NCI-H2107 treated with DMSO at 0.1 percent for 48 hours (cell line): ENCODE results near the gene MTIF2.
A peak's percentile ranks its signal among the peaks of the same experiment; 100 is the strongest.
"Not testable (repeated sequence)": the region's sequence is repeated elsewhere in the genome, so short reads cannot be mapped to it uniquely, and the experiment has no call there.

Experiments
- DNase-seq: peaks from one replicate; lab custom pipeline; 2025; ENCODE audit not compliant: unreplicated experiment; lab: John Stamatoyannopoulos, UW

MTIF2 gene, protein sequence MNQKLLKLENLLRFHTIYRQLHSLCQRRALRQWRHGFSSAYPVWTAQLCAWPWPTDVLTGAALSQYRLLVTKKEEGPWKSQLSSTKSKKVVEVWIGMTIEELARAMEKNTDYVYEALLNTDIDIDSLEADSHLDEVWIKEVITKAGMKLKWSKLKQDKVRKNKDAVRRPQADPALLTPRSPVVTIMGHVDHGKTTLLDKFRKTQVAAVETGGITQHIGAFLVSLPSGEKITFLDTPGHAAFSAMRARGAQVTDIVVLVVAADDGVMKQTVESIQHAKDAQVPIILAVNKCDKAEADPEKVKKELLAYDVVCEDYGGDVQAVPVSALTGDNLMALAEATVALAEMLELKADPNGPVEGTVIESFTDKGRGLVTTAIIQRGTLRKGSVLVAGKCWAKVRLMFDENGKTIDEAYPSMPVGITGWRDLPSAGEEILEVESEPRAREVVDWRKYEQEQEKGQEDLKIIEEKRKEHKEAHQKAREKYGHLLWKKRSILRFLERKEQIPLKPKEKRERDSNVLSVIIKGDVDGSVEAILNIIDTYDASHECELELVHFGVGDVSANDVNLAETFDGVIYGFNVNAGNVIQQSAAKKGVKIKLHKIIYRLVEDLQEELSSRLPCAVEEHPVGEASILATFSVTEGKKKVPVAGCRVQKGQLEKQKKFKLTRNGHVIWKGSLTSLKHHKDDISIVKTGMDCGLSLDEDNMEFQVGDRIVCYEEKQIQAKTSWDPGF

DNA sequence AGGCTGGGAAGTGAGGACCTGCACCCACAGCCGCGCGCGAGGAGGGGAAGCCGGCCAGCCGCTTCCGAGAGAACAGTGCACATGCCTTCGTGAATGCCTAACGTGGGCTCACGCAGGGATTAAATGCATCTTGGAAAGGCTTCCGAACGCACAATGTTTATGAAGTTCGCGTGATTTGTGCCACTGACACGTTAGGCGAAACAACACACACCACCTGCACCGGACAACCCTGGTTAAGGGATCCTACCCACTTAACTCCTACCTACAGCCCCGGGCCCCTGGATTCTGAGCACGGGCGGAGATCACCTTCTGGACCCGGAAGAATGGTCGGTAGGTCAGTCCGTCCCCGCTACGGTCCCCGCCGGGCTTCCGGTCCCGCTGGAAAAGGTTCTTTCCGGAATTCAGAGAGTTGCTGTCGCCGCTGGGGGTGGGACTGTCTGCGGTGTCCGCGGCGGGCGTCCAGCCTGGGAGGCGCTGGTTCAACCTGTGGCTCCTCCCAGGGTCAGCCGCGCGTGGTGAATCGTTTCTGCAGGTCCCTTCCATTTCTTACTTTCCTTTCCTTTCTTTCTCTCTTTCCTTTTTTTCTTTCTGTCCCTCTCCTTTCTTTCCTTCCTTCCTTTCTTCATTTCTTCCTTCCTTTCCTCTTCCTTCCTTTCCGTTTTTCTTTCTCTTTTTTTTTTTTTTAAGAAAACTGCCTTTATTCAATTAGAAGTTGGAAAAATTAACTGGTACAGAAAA is at the start of gene MTIF2:
Gene MTIF2 (minus strand): TSS at position 325 of the 738 bp plus-strand sequence. CDS start 5,373 bp downstream, outside the sequence.
- DNase-seq: peak; percentile 78

DNA sequence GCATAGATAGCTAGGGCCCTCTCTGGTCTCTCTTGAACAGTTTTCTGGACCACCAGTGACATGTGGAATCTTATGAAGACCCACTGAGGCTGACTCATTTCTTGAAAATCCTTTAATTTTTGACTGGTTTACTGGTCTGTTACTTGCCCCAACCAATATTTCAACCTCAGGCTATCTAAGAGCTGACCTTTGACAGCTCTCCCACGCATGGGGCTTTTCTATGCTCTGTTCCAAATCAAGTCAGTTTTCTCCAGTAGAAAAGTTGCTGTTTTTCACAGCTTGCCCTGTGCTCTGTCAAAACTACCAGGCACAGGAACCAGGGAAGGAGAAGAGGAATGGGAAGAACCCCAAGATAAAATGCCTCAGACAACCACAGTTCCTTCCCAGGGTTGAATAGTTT is 46.0 kb upstream of the MTIF2 start:
- no peak for DNase-seq

DNA sequence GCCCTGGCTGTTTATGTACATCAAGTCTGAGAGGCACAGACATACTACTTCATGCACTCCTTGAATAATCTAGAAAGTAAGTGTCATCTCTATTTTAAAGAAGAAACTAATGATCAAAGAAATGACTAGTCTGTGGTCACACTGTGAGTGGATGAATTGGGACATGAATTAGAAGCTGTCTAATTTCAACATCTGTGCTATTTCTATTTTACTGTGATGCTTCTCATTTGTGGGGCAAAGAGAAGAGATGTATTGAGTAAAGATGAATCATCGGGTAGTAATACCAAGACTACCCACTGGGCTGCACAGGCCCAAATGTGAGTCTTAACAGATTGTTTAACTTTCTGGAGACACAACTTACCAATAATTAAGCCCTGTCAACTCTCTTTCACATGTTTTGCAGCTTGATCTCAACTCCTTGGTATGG is 42.4 kb upstream of the MTIF2 start:
- DNase-seq: no peak

DNA sequence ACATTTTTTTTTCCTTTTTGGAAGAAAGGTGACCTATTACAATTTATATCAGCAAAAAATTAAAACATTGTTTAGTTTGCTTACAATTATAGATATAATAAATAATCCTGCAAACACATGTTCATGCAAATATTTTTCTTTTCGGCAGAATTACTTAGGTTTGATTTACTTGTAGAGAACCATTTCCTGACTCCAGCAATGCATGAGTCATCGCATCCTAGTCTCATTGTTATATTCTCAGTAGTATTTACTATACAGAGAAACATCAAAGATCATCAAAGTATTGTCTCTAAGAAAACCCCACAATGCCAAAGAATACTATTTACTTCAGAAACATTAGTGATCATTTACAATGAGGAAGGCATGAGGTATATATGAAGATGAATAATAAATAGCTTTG is 40.4 kb upstream of the MTIF2 start:
- no peak for DNase-seq

DNA sequence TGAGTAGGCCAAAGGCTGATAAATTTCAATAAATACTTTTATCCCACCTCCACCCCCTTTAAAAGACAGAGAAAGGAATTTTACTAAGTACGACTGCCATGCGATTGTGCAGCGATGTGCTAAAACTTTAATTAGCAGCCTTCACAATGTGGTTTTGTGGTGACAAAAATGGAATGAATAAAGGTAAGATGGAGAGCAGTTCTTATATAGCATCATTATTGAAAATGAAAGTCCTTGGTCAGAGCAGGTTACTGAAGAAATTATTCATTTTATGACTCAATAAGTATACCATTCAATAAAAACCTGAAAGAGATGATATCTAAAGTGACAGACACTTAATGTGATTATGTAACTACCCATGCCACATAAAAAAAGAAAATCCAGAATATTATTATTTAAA is 33.2 kb upstream of the MTIF2 start:
- DNase-seq: no peak

DNA sequence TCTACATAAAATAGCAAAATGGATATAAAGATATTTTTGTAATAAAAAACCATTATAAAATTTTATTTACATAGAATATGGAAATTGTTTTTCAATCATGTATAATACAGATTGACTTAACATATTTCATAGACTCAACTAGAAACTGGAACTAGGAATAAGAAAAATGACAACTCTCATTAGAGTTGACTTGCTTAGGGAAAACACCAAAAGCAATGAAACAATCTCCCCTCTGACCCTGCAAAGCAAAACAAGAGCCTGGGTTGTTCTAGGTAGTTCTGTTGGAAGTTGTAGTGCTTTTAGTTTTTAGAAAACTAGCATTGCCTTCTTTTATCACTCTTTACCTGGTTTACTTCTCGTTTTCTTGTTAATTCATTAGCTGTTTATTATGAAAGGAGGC is 32.2 kb upstream of the MTIF2 start:
- DNase-seq: no peak

DNA sequence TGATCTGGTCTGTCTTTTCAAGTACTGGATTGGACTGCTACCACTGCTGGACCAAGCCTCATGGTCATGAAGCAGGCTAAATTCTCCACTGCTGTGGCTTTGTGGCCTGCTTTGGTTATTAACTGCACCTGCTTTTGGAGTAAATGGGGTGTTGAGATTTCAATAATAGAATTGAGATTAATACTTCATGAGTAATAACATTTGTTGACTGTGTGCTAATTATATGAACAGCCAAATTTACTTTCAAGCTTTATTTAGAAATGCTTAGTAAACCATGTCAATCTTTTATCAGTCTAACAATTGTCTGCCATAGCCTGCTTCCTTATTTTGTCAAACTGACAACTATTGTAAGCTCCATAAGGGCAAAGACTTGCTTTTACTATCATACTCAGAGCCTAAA is 27.4 kb upstream of the MTIF2 start:
- DNase-seq: no peak

DNA sequence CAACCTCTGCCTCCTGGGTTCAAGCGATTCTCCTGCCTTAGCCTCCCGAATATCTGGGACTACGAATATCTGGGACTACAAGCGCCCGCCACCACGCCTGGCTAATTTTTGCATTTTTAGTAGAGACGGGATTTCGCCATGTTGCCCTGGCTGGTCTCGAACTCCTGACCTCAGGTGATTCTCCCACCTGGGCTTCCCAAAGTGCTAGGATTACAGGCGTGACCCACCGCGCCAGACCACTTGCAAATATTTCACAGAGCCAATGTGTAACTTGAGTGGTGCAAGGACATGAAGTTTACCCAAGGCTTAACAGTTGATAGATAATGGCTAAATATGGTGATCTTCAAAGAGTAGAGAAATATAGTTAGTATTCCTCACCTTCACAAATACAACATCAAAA is 14.1 kb upstream of the MTIF2 start:
- no peak for DNase-seq

DNA sequence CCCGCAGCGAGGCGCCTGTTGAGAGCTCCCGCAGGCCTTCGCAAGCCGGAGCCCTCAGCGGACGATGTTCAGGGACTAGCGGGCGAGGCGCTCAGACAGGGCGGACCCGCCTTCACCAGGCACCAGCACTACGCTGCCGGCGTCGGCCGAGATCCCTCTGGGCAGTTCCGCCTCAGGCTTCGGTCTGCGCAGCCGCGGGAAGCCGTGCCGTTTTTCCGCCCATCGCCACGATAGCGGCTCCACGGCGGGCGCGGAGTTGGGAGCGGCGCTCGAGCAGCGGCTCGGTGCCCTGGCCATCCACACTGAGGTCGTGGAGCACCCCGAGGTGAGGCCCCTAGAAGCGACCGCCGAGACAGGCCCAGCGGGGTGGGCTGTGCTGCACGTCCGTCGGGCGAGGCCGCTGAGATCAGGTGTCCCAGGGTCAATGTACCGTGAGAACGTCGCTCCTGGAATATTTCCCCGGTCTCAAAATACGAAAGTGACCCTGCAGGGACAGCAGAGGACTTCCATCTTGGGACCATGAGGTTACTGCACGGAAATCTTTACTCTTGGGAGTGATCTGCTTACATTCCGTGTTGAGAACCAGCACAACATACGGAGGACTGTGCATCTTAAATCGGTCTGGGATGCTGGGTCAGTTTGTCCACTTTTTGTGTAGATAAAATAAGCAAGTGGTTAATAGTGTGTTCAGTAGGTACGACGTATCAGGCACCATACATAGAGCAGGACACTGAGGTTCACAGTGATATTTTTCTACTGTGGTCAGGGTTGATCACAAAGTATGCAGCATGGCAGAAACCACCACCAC is 13.3 kb upstream of the MTIF2 start:
- DNase-seq: peak; percentile 43

DNA sequence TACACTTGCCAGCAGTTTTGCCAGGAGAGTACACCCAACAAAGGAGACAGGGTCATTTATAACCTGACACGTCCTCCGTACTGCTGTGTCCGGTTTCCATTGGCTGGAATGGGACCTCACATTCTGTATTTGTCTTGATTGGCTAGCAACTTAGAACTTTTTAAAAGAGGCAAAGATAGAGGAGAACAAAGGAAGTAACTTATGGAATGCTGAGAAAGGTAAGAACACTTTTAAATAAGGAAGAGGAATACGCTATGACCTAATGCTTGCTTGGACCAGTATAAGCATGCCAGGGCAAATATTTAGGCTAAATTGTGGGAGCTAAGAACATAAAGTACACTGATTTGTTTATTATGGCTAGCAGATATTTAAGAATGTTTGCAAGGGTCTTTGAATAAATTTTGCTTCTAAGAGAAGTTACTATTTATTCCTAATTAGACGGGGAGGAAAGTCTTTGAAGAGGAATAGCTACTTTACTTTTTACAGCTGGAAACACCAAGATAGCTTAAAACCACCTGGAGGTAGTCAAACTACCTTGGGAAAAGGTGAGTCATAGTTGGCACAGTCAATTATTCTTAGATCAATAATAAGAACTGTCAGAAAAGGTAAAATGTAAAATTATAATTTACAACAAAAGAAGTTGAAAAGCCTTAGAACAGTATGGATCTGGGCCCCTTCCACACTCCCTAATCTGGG is 12.0 kb upstream of the MTIF2 start:
- DNase-seq: not testable (repeated sequence)

DNA sequence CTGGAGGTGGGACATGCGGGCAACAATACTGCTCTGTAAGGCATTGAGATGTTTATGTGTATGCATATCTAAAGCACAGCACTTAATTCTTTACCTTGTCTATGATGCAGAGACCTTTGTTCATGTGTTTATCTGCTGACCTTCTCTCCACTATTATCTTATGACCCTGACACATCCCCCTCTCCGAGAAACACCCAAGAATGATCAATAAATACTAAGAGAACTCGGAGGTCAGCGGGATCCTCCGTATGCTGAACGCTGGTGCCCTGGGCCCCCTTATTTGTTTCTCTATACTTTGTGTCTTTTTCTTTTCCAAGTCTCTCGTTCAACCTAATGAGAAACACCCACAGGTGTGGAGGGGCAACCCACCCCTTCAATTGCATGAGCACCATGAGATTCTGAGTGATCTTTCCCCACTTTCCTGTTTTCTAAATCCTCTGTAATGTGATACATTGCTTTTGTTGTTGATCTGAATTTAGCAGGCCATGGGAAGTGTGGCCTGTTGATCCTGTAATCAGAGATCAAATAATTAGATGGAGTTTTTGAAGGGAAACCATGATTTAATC is 10.9 kb upstream of the MTIF2 start:
- DNase-seq: not testable (repeated sequence)

DNA sequence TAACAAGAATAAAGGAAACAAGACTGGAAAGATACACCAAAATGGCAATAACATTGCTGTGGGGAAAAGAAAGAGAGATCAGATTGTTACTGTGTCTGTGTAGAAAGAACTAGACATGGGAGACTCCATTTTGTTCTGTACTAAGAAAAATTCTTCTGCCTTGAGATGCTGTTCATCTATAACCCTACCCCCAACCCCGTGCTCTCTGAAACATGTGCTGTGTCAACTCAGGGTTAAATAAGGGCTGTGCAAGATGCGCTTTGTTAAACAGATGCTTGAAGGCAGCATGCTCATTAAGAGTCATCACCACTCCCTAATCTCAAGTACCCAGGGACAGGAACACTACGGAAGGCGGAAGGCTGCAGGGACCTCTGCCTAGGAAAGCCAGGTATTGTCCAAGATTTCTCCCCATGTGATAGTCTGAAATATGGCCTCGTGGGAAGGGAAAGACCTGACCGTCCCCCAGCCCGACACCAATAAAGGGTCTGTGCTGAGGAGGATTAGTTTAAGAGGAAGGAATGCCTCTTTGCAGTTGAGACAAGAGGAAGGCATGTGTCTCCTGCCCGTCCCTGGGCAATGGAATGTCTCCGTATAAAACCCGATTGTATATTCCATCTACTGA is 10.3 kb upstream of the MTIF2 start:
- not testable (repeated sequence) for DNase-seq

DNA sequence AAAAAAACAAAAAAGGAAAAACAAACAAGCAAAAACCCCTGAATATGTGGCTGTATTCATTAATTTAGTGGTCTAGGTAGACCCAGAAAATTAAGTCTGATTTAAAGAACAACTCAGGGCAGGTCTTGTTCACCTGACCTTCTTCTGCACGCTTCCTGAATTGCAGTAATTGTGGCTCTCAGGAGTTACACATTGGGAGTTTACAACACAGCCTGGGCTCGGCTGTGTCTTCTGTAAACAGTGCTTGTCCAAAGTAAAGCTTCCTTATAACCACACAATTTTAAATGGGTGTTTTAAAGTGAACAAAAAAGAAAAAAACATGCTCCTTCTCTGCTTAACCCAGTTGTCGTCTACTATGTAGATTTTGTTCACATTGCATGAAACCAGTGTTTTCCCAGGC is 8.3 kb upstream of the MTIF2 start:
- DNase-seq: no peak

DNA sequence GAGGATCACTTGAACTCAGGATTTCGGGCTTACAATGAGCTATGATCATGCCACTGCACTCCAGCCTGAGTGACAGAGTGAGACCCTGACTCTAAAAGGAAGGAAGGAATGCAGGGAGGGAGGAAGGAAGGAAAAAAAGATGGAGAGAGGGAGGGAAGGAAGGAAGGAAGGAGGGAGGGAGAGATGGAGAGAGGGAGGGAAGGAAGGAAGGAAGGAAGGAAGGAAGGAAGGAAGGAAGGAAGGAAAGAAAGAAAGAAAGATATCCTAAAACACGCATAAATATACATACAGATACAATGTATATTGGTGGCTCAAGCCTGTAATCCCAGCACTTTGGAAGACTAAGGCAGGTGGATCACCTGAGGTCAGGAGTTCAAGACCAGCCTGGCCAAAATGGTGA is 5.3 kb upstream of the MTIF2 start:
- not testable (repeated sequence) for DNase-seq

DNA sequence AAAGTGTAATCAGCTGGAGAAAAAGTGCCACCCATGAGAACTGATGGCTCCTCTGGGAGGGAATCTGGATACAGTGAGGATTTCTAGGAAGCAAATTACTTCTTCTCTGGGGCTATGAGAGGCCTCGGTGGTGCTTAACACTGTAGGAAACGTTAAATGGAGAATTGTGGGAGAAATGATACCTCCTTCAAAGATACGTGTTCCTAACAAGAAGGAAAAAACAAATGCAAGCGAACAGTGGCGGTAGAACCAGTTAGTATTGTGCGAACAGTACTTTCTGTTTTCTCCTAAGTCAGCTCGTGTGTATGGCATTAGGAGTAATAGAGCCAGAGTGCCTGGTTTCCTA is 587 bp upstream of the MTIF2 start:
- peak; percentile 15 for DNase-seq

DNA sequence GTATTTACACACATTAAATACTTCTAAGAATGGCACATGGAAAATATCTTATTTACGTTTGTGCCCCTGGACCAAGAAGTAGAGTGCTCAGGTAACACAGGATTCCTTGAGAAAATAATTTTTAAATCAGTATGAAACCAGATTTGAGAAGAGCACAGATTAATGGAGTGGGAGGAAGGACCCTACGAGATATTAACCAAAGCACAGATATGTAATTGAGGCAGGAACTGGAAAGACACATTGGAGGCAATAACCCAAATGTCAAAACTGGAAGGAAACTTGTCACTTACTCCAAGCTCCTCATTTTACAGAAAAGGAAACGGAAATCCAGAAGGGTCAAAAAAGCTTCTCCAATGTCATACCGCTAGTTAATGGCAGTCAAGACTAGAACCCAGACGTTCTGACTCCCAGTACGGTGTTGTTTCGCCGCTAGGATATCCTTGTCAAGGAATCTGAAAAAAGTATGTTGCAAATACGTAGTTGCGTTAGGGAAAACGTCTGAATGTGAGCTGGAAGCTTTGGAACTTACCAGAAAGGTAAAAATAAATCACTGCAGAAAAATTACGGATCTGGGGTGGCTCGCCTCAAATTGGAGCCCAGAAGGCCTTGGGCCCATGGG is 634 bp downstream of the MTIF2 start:
- no peak for DNase-seq

DNA sequence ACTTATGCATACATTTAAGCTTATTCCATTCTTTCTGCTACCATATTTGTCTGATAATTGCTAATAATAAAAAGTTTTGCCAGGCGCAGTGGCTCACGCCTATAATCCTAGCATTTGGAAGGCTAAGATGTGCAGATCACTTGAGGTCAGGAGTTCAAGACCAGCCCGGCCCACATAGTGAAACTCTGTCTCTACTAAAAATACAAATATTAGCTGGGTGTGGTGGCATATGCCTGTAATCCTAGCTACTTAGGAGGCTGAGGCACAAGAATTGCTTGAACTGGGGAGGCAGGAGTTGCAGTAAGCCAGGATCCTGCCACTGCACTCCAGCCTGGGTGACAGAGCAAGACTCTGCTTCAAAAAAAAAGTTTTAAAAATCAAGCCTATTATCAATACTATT is 9.4 kb downstream of the MTIF2 start:
- not testable (repeated sequence) for DNase-seq

DNA sequence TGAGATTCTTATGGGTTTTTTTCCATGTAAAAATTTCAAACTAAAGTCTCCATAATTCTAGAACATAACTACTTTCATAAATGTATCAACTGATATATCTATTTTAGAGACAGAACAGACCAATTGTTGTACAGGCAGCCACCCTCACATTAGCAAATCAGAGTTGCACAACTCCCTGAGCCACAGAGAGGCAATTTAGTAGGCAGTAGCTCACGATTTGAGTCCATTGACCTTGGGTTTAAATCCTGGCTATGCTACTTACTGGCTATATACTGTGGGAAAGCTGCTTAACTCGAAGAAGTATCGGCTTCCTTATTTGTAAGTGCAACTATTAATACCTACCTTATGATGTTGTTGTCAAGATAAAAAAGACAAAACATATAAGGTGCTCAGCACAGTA is 16.2 kb downstream of the MTIF2 start:
- DNase-seq: no peak

DNA sequence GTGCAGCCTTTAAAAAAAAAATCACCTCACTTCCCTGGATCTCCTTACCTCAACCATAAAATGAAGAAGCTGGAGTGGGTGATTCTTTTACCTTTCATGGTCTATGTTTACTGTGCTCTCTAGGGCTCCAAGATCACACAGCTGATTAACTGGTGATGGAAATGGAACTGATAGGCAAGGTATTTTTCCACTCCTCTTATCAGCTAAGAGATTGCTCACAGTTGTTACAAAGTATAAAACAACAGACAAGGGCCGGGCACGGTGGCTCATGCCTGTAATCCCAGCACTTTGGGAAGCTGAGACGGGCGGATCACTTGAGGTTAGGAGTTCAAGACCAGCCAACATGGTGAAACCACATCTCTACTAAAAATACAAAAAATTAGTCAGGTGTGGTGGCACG is 22.0 kb downstream of the MTIF2 start:
- no peak for DNase-seq
